GM19239 (cell line): Measurements from ENCODE around the gene ZMYND10.

Source experiments
- DNase-seq: peaks from one replicate; pipeline ENCODE4 v3.0.0; 2011; ENCODE audit warnings: low spot score; ENCODE audit not compliant: insufficient read length
- FAIRE-seq: peaks from 2 replicates; lab custom pipeline; 2011; peaks lifted over from hg19 to GRCh38; lab: Jason Lieb, UNC

The ZMYND10 gene

GRCh38 chr3:50372349-50372748 is 26.8 kb upstream of the ZMYND10 start:
- FAIRE-seq (no peak), DNase-seq (no peak)

GRCh38 chr3:50371133-50371685 is 25.7 kb upstream of the ZMYND10 start:
- no peak for FAIRE-seq
- no peak for DNase-seq

- no peak for FAIRE-seq
- no peak for DNase-seq
These were observed 25.1 kb upstream of the ZMYND10 start for GRCh38 chr3:50370594-50370993.

GRCh38 chr3:50369012-50369670 is 23.6 kb upstream of the ZMYND10 start:
- FAIRE-seq: no peak

GRCh38 chr3:50365842-50366220 is 20.3 kb upstream of the ZMYND10 start:
- DNase-seq: no peak
- no peak for FAIRE-seq

More at GRCh38 chr3:50369012-50369670, 23.6 kb upstream of the ZMYND10 start:
- DNase-seq: no peak

- FAIRE-seq (peak; percentile 95), DNase-seq (peak; percentile 97)
These were observed 19.7 kb upstream of the ZMYND10 start for GRCh38 chr3:50365080-50365841.

- FAIRE-seq: no peak
- DNase-seq: no peak
These were observed 19.1 kb upstream of the ZMYND10 start for GRCh38 chr3:50364573-50365079.

GRCh38 chr3:50359760-50360110 is 14.2 kb upstream of the ZMYND10 start:
- DNase-seq (no peak), FAIRE-seq (no peak)

GRCh38 chr3:50358911-50359759 is 13.6 kb upstream of the ZMYND10 start, which contains the start of gene TMEM115:
TMEM115 (minus strand) TSS chr3:50359521; CDS start chr3:50359063, 458 bp downstream.
- DNase-seq: peak; percentile 99
- peak; percentile 99 for FAIRE-seq

GRCh38 chr3:50358355-50358910 is 12.9 kb upstream of the ZMYND10 start:
- no peak for FAIRE-seq
- DNase-seq: no peak

GRCh38 chr3:50357481-50357880 is 11.9 kb upstream of the ZMYND10 start:
- FAIRE-seq (no peak), DNase-seq (no peak)

- DNase-seq (no peak), FAIRE-seq (no peak)
These were observed 11.0 kb upstream of the ZMYND10 start for GRCh38 chr3:50356553-50356952.

- no peak for DNase-seq
These were observed 10.5 kb upstream of the ZMYND10 start for GRCh38 chr3:50355829-50356552.

GRCh38 chr3:50354850-50355249 is 9.3 kb upstream of the ZMYND10 start:
- DNase-seq: no peak
- no peak for FAIRE-seq

More at GRCh38 chr3:50355829-50356552, 10.5 kb upstream of the ZMYND10 start:
- no peak for FAIRE-seq

GRCh38 chr3:50354186-50354764 is 8.7 kb upstream of the ZMYND10 start:
- DNase-seq (no peak), FAIRE-seq (no peak)

GRCh38 chr3:50353245-50354004 is 7.9 kb upstream of the ZMYND10 start:
- FAIRE-seq: no peak

GRCh38 chr3:50352781-50353180 is 7.2 kb upstream of the ZMYND10 start:
- DNase-seq: no peak
- FAIRE-seq: no peak

More at GRCh38 chr3:50353245-50354004, 7.9 kb upstream of the ZMYND10 start:
- no peak for DNase-seq

GRCh38 chr3:50351323-50351697 is 5.8 kb upstream of the ZMYND10 start:
- no peak for FAIRE-seq
- no peak for DNase-seq
